Astrocyte (in vitro differentiated cells and primary cell): ENCODE results near the gene RHBG. TPM values are rescaled to one million over a fixed set of nuclear protein-coding genes. Genes with fewer than 3 reads are reported as not detected.

Source experiments
- DNase-seq: peaks from one replicate; pipeline ENCODE4 v3.0.0-alpha.2; 2010; ENCODE audit warnings: low read depth
- FAIRE-seq: peaks from 2 replicates; lab custom pipeline; 2011; peaks lifted over from hg19 to GRCh38; lab: Jason Lieb, UNC
- H2AFZ ChIP-seq: 2 replicates; pipeline ENCODE4 v1.6.0; 2012; ENCODE audit warnings: low read depth, low read length, inconsistent platforms
- H3K27ac ChIP-seq: 2 replicates; pipeline ENCODE4 v1.5.1; 2011; ENCODE audit warnings: low read depth, low read length, inconsistent platforms
- H3K27me3 ChIP-seq: 2 replicates; pipeline ENCODE4 v1.6.0; 2011; ENCODE audit warnings: low read length, inconsistent platforms; ENCODE audit not compliant: insufficient read depth
- H3K36me3 ChIP-seq: 2 replicates; pipeline ENCODE4 v1.5.1; 2011; ENCODE audit warnings: low read length, inconsistent platforms; ENCODE audit not compliant: insufficient read depth
- H3K4me1 ChIP-seq: 2 replicates; pipeline ENCODE4 v1.5.1; 2011; ENCODE audit warnings: low read length, inconsistent platforms; ENCODE audit not compliant: insufficient read depth
- H3K4me2 ChIP-seq: 2 replicates; pipeline ENCODE4 v1.6.0; 2012; ENCODE audit warnings: low read length, inconsistent platforms
- H3K4me3 ChIP-seq: 2 replicates; pipeline ENCODE4 v1.5.1; 2011; ENCODE audit warnings: low read depth, mild to moderate bottlenecking, low read length, inconsistent platforms; ENCODE audit not compliant: insufficient read depth
- H3K79me2 ChIP-seq: 2 replicates; pipeline ENCODE4 v1.6.0; 2012; ENCODE audit warnings: mild to moderate bottlenecking, low read length, inconsistent platforms; ENCODE audit not compliant: insufficient read depth
- H3K9ac ChIP-seq: 2 replicates; pipeline ENCODE4 v1.6.0; 2012; ENCODE audit warnings: mild to moderate bottlenecking, low read length, inconsistent platforms
- H3K9me3 ChIP-seq: 2 replicates; pipeline ENCODE4 v1.5.1; 2012; ENCODE audit warnings: low read depth, mild to moderate bottlenecking, low read length, inconsistent platforms; ENCODE audit not compliant: insufficient read depth
- H4K20me1 ChIP-seq: 2 replicates; pipeline ENCODE4 v1.6.0; 2012; ENCODE audit warnings: low read length, inconsistent platforms; ENCODE audit not compliant: insufficient read depth
- H3K27ac Mint-ChIP-seq: one replicate; pipeline ENCODE4 v1.8.0; 2021; ENCODE audit warnings: mild to moderate bottlenecking, mixed read lengths; ENCODE audit not compliant: unreplicated experiment
- H3K27me3 Mint-ChIP-seq: one replicate; pipeline ENCODE4 v1.8.0; 2021; ENCODE audit warnings: low read depth, mixed read lengths; ENCODE audit not compliant: unreplicated experiment
- H3K36me3 Mint-ChIP-seq: one replicate; pipeline ENCODE4 v1.8.0; 2021; ENCODE audit warnings: low read depth, mixed read lengths; ENCODE audit not compliant: unreplicated experiment
- H3K4me1 Mint-ChIP-seq: one replicate; pipeline ENCODE4 v1.8.0; 2021; ENCODE audit warnings: low read depth, mixed read lengths; ENCODE audit not compliant: unreplicated experiment
- H3K4me3 Mint-ChIP-seq: one replicate; pipeline ENCODE4 v1.8.0; 2021; ENCODE audit warnings: mild to moderate bottlenecking, moderate library complexity, mixed read lengths; ENCODE audit not compliant: unreplicated experiment
- H3K9me3 Mint-ChIP-seq: one replicate; pipeline ENCODE4 v1.8.0; 2021; ENCODE audit warnings: mild to moderate bottlenecking, mixed read lengths; ENCODE audit not compliant: unreplicated experiment
- EZH2 ChIP-seq: IDR thresholded peaks from 2 replicates; pipeline ENCODE4 v1.6.1; 2012; ENCODE audit warnings: mild to moderate bottlenecking, low read length, inconsistent platforms; ENCODE audit not compliant: insufficient read depth
- total RNA-seq: library from RNA; stranded (reverse); gene quantifications from 2 replicates; pipeline ENCODE4 v1.2.1, GENCODE V29; 2021
- TF ChIP-seq, protein P1 (sequence below): IDR thresholded peaks from 2 replicates; pipeline ENCODE4 v1.5.1; 2011; ENCODE audit warnings: low read depth, mild to moderate bottlenecking, inconsistent platforms, low read length, moderate library complexity; ENCODE audit not compliant: insufficient read depth

Gene RHBG
- total RNA-seq, 1 donor from 2014 or later = not detected

- Histone ChIP-seq H3K4me1 (no peaks in the 10 kb centered on the region), H3K4me3 (no peak overlapping the region), H3K36me3 (no peaks in the 10 kb centered on the region), H4K20me1 (no peaks in the 10 kb centered on the region), H3K4me2 (no peak overlapping the region), H3K9me3 (no peaks in the 10 kb centered on the region), H3K79me2 (no peaks in the 10 kb centered on the region), H3K9ac (no peak overlapping the region), H2AFZ (no peak overlapping the region), H3K27ac (no peak overlapping the region), H3K27me3 (peaks cover 2% of the 10 kb centered on the region)
- Mint-ChIP-seq H3K4me1 (peaks cover 3% of the 10 kb centered on the region), H3K27me3 (peaks cover 15% of the 10 kb centered on the region), H3K9me3 (no peaks in the 10 kb centered on the region), H3K36me3 (no peaks in the 10 kb centered on the region), H3K27ac (no peak overlapping the region), H3K4me3 (no peak overlapping the region)
- FAIRE-seq (no peak), DNase-seq (no peak)
- TF ChIP-seq EZH2 = no peak
- TF ChIP-seq, protein P1, sequence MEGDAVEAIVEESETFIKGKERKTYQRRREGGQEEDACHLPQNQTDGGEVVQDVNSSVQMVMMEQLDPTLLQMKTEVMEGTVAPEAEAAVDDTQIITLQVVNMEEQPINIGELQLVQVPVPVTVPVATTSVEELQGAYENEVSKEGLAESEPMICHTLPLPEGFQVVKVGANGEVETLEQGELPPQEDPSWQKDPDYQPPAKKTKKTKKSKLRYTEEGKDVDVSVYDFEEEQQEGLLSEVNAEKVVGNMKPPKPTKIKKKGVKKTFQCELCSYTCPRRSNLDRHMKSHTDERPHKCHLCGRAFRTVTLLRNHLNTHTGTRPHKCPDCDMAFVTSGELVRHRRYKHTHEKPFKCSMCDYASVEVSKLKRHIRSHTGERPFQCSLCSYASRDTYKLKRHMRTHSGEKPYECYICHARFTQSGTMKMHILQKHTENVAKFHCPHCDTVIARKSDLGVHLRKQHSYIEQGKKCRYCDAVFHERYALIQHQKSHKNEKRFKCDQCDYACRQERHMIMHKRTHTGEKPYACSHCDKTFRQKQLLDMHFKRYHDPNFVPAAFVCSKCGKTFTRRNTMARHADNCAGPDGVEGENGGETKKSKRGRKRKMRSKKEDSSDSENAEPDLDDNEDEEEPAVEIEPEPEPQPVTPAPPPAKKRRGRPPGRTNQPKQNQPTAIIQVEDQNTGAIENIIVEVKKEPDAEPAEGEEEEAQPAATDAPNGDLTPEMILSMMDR = no peak
These were observed 9.5 kb downstream of the RHBG start for GRCh38 chr1:156378557-156378956.

DNA sequence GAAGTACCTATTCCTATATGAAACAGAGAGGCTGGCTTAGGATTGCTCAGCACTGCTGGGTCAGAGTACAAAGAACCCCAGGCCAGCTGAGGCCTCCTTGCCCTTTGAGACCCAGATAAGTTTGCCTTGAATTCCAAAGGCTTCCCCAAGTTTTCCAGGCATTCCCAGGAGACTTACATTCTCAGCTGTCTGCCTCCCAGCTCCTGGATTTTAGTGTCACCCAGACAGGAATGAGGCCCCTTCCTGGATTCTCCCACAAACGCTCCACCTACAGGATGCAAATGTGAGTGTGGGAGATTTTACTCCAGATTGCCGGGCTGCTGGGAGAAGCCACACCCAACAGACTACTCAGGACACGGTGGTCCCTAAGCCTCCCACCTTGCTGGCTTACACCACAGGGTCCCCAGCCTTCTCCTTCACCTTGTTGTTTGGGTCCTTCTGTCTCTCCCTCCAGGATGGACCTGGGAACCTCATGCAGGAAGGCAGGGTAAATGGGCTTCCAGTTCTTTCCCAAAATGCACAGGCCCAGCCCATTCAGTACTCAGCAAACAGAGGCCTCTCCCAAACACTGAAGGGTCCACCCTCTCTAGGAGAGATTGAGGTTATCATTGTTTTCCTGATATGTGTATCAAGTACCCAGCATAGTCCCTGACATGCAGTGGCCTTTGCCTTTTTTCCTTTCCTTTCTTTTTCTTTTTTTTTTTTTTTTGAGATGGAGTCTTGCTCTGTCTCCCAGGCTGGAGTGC lies 10.6 kb downstream of the RHBG start:
- Mint-ChIP-seq H3K36me3 (no peaks in the 10 kb centered on the region), H3K27me3 (peaks cover 15% of the 10 kb centered on the region), H3K4me3 (no peak overlapping the region), H3K4me1 (peaks cover 3% of the 10 kb centered on the region), H3K27ac (no peak overlapping the region), H3K9me3 (no peaks in the 10 kb centered on the region)
- Histone ChIP-seq H3K27ac (no peak overlapping the region), H3K4me1 (no peaks in the 10 kb centered on the region), H2AFZ (no peak overlapping the region), H3K36me3 (no peaks in the 10 kb centered on the region), H4K20me1 (no peaks in the 10 kb centered on the region), H3K79me2 (no peaks in the 10 kb centered on the region), H3K27me3 (no peaks in the 10 kb centered on the region), H3K4me3 (no peak overlapping the region), H3K9ac (no peak overlapping the region), H3K9me3 (no peaks in the 10 kb centered on the region), H3K4me2 (no peak overlapping the region)
- FAIRE-seq = no peak
- DNase-seq = peak; percentile 12
- TF ChIP-seq, protein P1 = no peak
- TF ChIP-seq EZH2 = no peak

DNA sequence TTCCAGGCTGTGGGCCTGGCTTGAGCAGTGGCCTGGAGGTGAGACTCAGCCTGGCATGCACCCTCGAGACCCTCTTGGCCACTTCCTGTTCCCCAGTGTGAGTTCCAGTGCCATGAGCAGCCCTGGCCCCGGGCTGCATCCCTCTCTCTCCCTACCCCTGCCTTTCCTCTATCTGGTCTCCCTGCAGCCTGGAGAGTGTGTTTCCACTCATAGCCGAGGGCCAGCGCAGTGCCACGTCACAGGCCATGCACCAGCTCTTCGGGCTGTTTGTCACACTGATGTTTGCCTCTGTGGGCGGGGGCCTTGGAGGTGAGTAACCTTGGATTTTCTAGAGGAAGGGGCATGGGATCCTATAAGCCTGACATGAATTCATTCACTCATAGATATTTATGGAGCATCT lies 13.6 kb downstream of the RHBG start:
- no peaks in the 10 kb centered on the region for H3K36me3 Mint-ChIP-seq

More for the DNA sequence above, 13.6 kb downstream of the RHBG start:
- Histone ChIP-seq H4K20me1 (no peaks in the 10 kb centered on the region), H3K4me2 (no peak overlapping the region), H3K4me3 (no peak overlapping the region), H3K27ac (no peak overlapping the region), H2AFZ (peak overlapping the region; percentile 52), H3K27me3 (peaks cover 5% of the 10 kb centered on the region), H3K9me3 (no peaks in the 10 kb centered on the region), H3K4me1 (no peaks in the 10 kb centered on the region), H3K36me3 (no peaks in the 10 kb centered on the region), H3K79me2 (no peaks in the 10 kb centered on the region), H3K9ac (no peak overlapping the region)
- Mint-ChIP-seq H3K4me3 (no peak overlapping the region), H3K27ac (no peak overlapping the region), H3K9me3 (no peaks in the 10 kb centered on the region), H3K4me1 (peaks cover 3% of the 10 kb centered on the region), H3K27me3 (peaks cover 33% of the 10 kb centered on the region)
- DNase-seq (no peak), FAIRE-seq (no peak)
- TF ChIP-seq EZH2 = no peak
- TF ChIP-seq, protein P1 = no peak
